PC-3 (cell line): ENCODE measurements around the gene RNLS.

Experiments used
- EZH2phosphoT487 ChIP-seq: fragments of 300-600 bp; sonication (generic); IDR thresholded peaks from 2 replicates; pipeline ENCODE4 v1.6.1; 2018; ENCODE audit warnings: mild to moderate bottlenecking, antibody characterized with exemption, low read length, borderline replicate concordance
- TF ChIP-seq, protein P1 (sequence below): fragments of 300-600 bp; sonication (generic); conservative IDR thresholded peaks from 2 replicates; pipeline ENCODE4 v1.5.1; 2017; ENCODE audit warnings: antibody characterized with exemption, low read depth, mild to moderate bottlenecking, low read length

- TF ChIP-seq EZH2phosphoT487: no peak
- TF ChIP-seq, protein P1, sequence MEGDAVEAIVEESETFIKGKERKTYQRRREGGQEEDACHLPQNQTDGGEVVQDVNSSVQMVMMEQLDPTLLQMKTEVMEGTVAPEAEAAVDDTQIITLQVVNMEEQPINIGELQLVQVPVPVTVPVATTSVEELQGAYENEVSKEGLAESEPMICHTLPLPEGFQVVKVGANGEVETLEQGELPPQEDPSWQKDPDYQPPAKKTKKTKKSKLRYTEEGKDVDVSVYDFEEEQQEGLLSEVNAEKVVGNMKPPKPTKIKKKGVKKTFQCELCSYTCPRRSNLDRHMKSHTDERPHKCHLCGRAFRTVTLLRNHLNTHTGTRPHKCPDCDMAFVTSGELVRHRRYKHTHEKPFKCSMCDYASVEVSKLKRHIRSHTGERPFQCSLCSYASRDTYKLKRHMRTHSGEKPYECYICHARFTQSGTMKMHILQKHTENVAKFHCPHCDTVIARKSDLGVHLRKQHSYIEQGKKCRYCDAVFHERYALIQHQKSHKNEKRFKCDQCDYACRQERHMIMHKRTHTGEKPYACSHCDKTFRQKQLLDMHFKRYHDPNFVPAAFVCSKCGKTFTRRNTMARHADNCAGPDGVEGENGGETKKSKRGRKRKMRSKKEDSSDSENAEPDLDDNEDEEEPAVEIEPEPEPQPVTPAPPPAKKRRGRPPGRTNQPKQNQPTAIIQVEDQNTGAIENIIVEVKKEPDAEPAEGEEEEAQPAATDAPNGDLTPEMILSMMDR: no peak
Measured at GRCh38 chr10:88598055-88598454, 14.9 kb upstream of the RNLS start.
